Upper lobe of left lung (tissue), 6 donors: ENCODE data around the gene GRIK2. TPM values are rescaled to one million over a fixed set of nuclear protein-coding genes. Genes with fewer than 3 reads are reported as not detected.

Experiments used
- ATAC-seq, 2 donors: fragments of 200-7000 bp; cut with Tn5 transposase; one replicate each; pipeline ENCODE4 v1.9.1; 2022; ENCODE audit warnings: mild to moderate bottlenecking in 2 of 2, moderate library complexity in 2 of 2; ENCODE audit not compliant: low FRiP score in 2 of 2
- DNase-seq, 2 donors: peaks; one replicate each; pipeline ENCODE4 v3.0.0-alpha.2; 2019 to 2020
- H3K27ac ChIP-seq, 4 donors: fragments of 200-600 bp; sonication (generic); one replicate each; pipeline ENCODE4 v1.5.1; 2016 to 2019
- H3K27me3 ChIP-seq, 4 donors: fragments of 200-600 bp; sonication (generic); one replicate each; pipeline ENCODE4 v1.5.1; 2017 to 2019
- H3K36me3 ChIP-seq, 4 donors: fragments of 200-600 bp; sonication (generic); one replicate each; pipeline ENCODE4 v1.5.1; 2016 to 2019
- H3K4me1 ChIP-seq, 4 donors: fragments of 200-600 bp; sonication (generic); one replicate each; pipeline ENCODE4 v1.5.1; 2018 to 2019
- H3K4me3 ChIP-seq, 4 donors: fragments of 200-600 bp; sonication (generic); one replicate each; pipeline ENCODE4 v1.5.1; 2017 to 2019; ENCODE audit warnings: mild to moderate bottlenecking in 2 of 4, moderate library complexity in 1 of 4
- H3K9me3 ChIP-seq, 4 donors: fragments of 200-600 bp; sonication (generic); one replicate each; pipeline ENCODE4 v1.5.1; 2018 to 2019
- CTCF ChIP-seq, 6 experiments: fragments of 450-650 bp in 4 of 6; fragments of 200-600 bp in 2 of 6; sonication (generic) in 2 of 6; IDR thresholded peaks; one replicate each; pipeline ENCODE4 v1.5.1; 2016 to 2019; ENCODE audit warnings: antibody characterized with exemption in 6 of 6
- EP300 ChIP-seq, 4 donors: sonication (generic); formaldehyde crosslinking; IDR thresholded peaks; one replicate each; pipeline ENCODE4 v1.5.1; 2017; ENCODE audit warnings: antibody characterized with exemption in 4 of 4, control low read depth in 2 of 4
- POLR2A ChIP-seq, 4 donors: fragments of 450-650 bp; IDR thresholded peaks; one replicate each; pipeline ENCODE4 v1.5.1; 2016 to 2017; ENCODE audit warnings: antibody characterized with exemption in 4 of 4, mild to moderate bottlenecking in 2 of 4
- POLR2AphosphoS5 ChIP-seq, 2 donors: sonication (generic); formaldehyde crosslinking; IDR thresholded peaks; one replicate each; pipeline ENCODE4 v1.5.1; 2017; ENCODE audit warnings: antibody characterized with exemption in 2 of 2
- WGBS, 2 donors: methylation state at CpG; one replicate each; pipeline ENCODE4 v1.1.5; 2017 to 2018; 5-methylcytosine and 5-hydroxymethylcytosine counted together
- total RNA-seq, 6 donors: library from RNA; depleted of rRNA in 4 of 6; stranded (reverse); fragments of >200 nt in 4 of 6; gene quantifications; one replicate each; pipeline versions ENCODE4 v1.1.0 to v1.2.1, GENCODE V29; 2016 to 2021
- donor health status: DM: no; HTN: no; CAD: no; lungs with moderate emphysema.
- donor health status: DM: no; HTN: yes; CAD: no; lungs with severe emphysema.

Gene GRIK2
- total RNA-seq, 6 donors from 2014 or later = 0.07 to 1.2 (median 0.50) TPM; not detected in 2

GRCh38 chr6:101391772-101392585 is 1.5 kb upstream of the GRIK2 start:
- Histone ChIP-seq H3K9me3 (no peaks in the 10 kb centered on the region), H3K4me3 (no peak overlapping the region), H3K27ac (no peak overlapping the region), H3K4me1 (peaks cover 0 to 16% (median 7%) of the 10 kb centered on the region in 4 donors), H3K36me3 (no peaks in the 10 kb centered on the region), H3K27me3 (peaks cover 0 to 27% (median 10%) of the 10 kb centered on the region in 4 donors)
- TF ChIP-seq POLR2AphosphoS5 (IDR thresholded peaks at IDR 0.05) = no peak
- TF ChIP-seq CTCF (IDR thresholded peaks at IDR 0.05) = no peak
- no peak for TF ChIP-seq POLR2A (IDR thresholded peaks at IDR 0.05)
- no peak for TF ChIP-seq EP300 (IDR thresholded peaks at IDR 0.05)
- DNase-seq = peak in 1 of 2 donors; percentile 38
- whole genome bisulfite sequencing, 2 donors = 1 to 6% methylated on average over 12 to 24 of the region's 24 CpGs
- ATAC-seq = no peak

GRCh38 chr6:101392586-101393230 is 800 bp upstream of the GRIK2 start:
- ATAC-seq (peak in 1 of 2 donors; percentile 22), DNase-seq (peak in 1 of 2 donors; percentile 33)
- no peak for TF ChIP-seq POLR2A (IDR thresholded peaks at IDR 0.05)
- no peak for TF ChIP-seq CTCF (IDR thresholded peaks at IDR 0.05)
- no peaks in the 10 kb centered on the region for H3K36me3 ChIP-seq
- H3K4me1 ChIP-seq = peaks cover 0 to 16% (median 7%) of the 10 kb centered on the region in 4 donors
- H3K27me3 ChIP-seq = peaks cover 0 to 27% (median 10%) of the 10 kb centered on the region in 4 donors
- H3K27ac ChIP-seq = no peak overlapping the region
- no peaks in the 10 kb centered on the region for H3K9me3 ChIP-seq
- 3 to 5% methylated on average over 17 to 25 of the region's 26 CpGs for WGBS, 2 donors
- peak overlapping the region in 1 of 4 donors; percentile 45 for H3K4me3 ChIP-seq

GRCh38 chr6:101393829-101394251 is 332 bp downstream of the GRIK2 start:
- no peak for TF ChIP-seq POLR2AphosphoS5 (IDR thresholded peaks at IDR 0.05)
- Histone ChIP-seq H3K27me3 (peaks cover 0 to 30% (median 10%) of the 10 kb centered on the region in 4 donors), H3K4me3 (peak overlapping the region in 3 of 4 donors; percentile 31 to 45 (median 43)), H3K36me3 (no peaks in the 10 kb centered on the region), H3K4me1 (peaks cover 0 to 16% (median 7%) of the 10 kb centered on the region in 4 donors), H3K27ac (no peak overlapping the region), H3K9me3 (no peaks in the 10 kb centered on the region)
- DNase-seq (peak; percentile 18 to 59), ATAC-seq (peak in 1 of 2 donors; percentile 6)
- WGBS, 2 donors = 1 to 2% methylated on average over 15 to 26 of the region's 28 CpGs

GRCh38 chr6:101394936-101395335 is 1.4 kb downstream of the GRIK2 start:
- H3K4me3 ChIP-seq = no peak overlapping the region
- no peaks in the 10 kb centered on the region for H3K36me3 ChIP-seq
- TF ChIP-seq POLR2A (IDR thresholded peaks at IDR 0.05) = no peak
- TF ChIP-seq CTCF (IDR thresholded peaks at IDR 0.05) = no peak
- no peak for TF ChIP-seq EP300 (IDR thresholded peaks at IDR 0.05)
- no peak for TF ChIP-seq POLR2AphosphoS5 (IDR thresholded peaks at IDR 0.05)
- DNase-seq = no peak
- ATAC-seq = no peak
- H3K27ac ChIP-seq = no peak overlapping the region
- H3K27me3 ChIP-seq = peaks cover 0 to 30% (median 13%) of the 10 kb centered on the region in 4 donors
- no peaks in the 10 kb centered on the region for H3K9me3 ChIP-seq
- H3K4me1 ChIP-seq = peaks cover 0 to 16% (median 7%) of the 10 kb centered on the region in 4 donors

- H3K4me3 ChIP-seq = no peak overlapping the region
- TF ChIP-seq POLR2A (IDR thresholded peaks at IDR 0.05) (no peak), EP300 (IDR thresholded peaks at IDR 0.05) (no peak), POLR2AphosphoS5 (IDR thresholded peaks at IDR 0.05) (no peak), CTCF (IDR thresholded peaks at IDR 0.05) (no peak)
- no peak overlapping the region for H3K27ac ChIP-seq
- H3K4me1 ChIP-seq = peaks cover 0 to 16% (median 7%) of the 10 kb centered on the region in 4 donors
- no peaks in the 10 kb centered on the region for H3K9me3 ChIP-seq
- H3K36me3 ChIP-seq = no peaks in the 10 kb centered on the region
- H3K27me3 ChIP-seq = peaks cover 0 to 30% (median 13%) of the 10 kb centered on the region in 4 donors
- ATAC-seq (no peak), DNase-seq (no peak)
Measured at GRCh38 chr6:101395345-101395744, 1.8 kb downstream of the GRIK2 start.
